ENCODE measurements around the gene SEBOX. TPM values are rescaled to one million over a fixed set of nuclear protein-coding genes. Genes with fewer than 3 reads are reported as not detected.

The SEBOX gene
- total and polyA plus RNA-seq, 12 donors = not detected

GRCh38 chr17:28325211-28325610 lies 39.8 kb downstream of the SEBOX start:
- intact Hi-C loops (cut with DNase I) = no loop called here
- Histone ChIP-seq H3K27ac (no peak overlapping the region), H3K27me3 (no peaks in the 10 kb centered on the region), H3K36me3 (peaks cover 0 to 44% (median 19%) of the 10 kb centered on the region in 9 donors), H3K4me3 (no peak overlapping the region), H3K9me3 (no peaks in the 10 kb centered on the region), H3K4me1 (peaks cover 0 to 12% (median 0%) of the 10 kb centered on the region in 9 donors)
- ATAC-seq = no peak
- TF ChIP-seq CTCF (IDR thresholded peaks at IDR 0.05) = no peak
- DNase-seq = no peak
- WGBS, 2 donors = 87 to 89% methylated on average over 5 of the region's 5 CpGs

- no peak for DNase-seq
These were observed 40.2 kb downstream of the SEBOX start for GRCh38 chr17:28324781-28325180.

GRCh38 chr17:28324267-28324745 lies 40.7 kb downstream of the SEBOX start:
- H3K27ac ChIP-seq = no peak overlapping the region
- intact Hi-C loops (cut with DNase I) = no loop called here
- H3K4me1 ChIP-seq = peaks cover 0 to 21% (median 7%) of the 10 kb centered on the region in 9 donors
- H3K9me3 ChIP-seq = no peaks in the 10 kb centered on the region
- TF ChIP-seq CTCF (IDR thresholded peaks at IDR 0.05) = no peak
- DNase-seq = no peak
- 89 to 92% methylated on average over 5 of the region's 5 CpGs for WGBS, 2 donors
- peaks cover 0 to 36% (median 12%) of the 10 kb centered on the region in 9 donors for H3K36me3 ChIP-seq
- ATAC-seq = no peak
- H3K27me3 ChIP-seq = no peaks in the 10 kb centered on the region
- no peak overlapping the region for H3K4me3 ChIP-seq

More at GRCh38 chr17:28324781-28325180, 40.2 kb downstream of the SEBOX start:
- no peaks in the 10 kb centered on the region for H3K9me3 ChIP-seq
- intact Hi-C loops (cut with DNase I) = no loop called here
- H3K27me3 ChIP-seq = no peaks in the 10 kb centered on the region
- 92 to 95% methylated on average over 3 of the region's 3 CpGs for WGBS, 2 donors
- no peak overlapping the region for H3K27ac ChIP-seq
- peaks cover 0 to 17% (median 2%) of the 10 kb centered on the region in 9 donors for H3K4me1 ChIP-seq
- no peak for ATAC-seq
- no peak for TF ChIP-seq CTCF (IDR thresholded peaks at IDR 0.05)
- peaks cover 0 to 40% (median 14%) of the 10 kb centered on the region in 9 donors for H3K36me3 ChIP-seq
- H3K4me3 ChIP-seq = no peak overlapping the region

GRCh38 chr17:28320215-28321061 lies 44.6 kb downstream of the SEBOX start:
- H3K36me3 ChIP-seq = no peaks in the 10 kb centered on the region
- no peaks in the 10 kb centered on the region for H3K27me3 ChIP-seq
- intact Hi-C loops (cut with DNase I) = no loop called here
- WGBS, 2 donors = 73 to 78% methylated on average over 8 of the region's 8 CpGs
- H3K4me3 ChIP-seq = no peak overlapping the region
- DNase-seq (no peak), ATAC-seq (no peak)
- no peak for TF ChIP-seq CTCF (IDR thresholded peaks at IDR 0.05)
- no peaks in the 10 kb centered on the region for H3K9me3 ChIP-seq
- no peak overlapping the region for H3K27ac ChIP-seq
- H3K4me1 ChIP-seq = peaks cover 3 to 31% (median 16%) of the 10 kb centered on the region in 9 donors

Measured in heart right ventricle (tissue), 16 donors.